Retinal pigment epithelial cell (primary cell): ENCODE results near the gene LRIG1.

Experiments
- DNase-seq: peaks from one replicate; pipeline ENCODE4 v3.0.0-alpha.2; 2010; ENCODE audit warnings: low read depth
- H3K4me3 ChIP-seq: 2 replicates; pipeline ENCODE4 v1.5.1; 2011; ENCODE audit warnings: mild to moderate bottlenecking, low read length, control low read depth, moderate library complexity
- TF ChIP-seq, protein P1 (sequence below): conservative IDR thresholded peaks from 2 replicates; pipeline ENCODE4 v1.5.1; 2011; ENCODE audit warnings: low read depth, low read length, control low read depth, inconsistent platforms

Gene LRIG1

DNA sequence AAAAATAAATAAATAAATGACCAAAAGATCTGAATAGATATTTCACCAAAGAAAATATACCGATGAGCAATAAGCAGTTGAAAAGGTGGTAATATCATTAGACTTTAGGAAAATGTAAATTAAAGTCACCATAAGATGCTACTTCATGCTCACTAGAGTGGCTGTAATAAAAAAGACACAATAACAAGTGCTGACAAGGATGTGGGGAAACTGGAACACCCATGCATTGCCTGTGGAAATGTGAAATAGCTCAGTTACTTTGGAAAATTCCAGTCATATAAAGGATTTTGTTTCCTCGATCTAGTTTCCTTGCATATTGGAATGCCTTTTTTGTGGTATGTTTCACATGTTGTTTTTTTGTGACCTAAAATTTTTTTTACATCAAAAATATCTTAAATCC is 36.0 kb upstream of the LRIG1 start:
- H3K4me3 ChIP-seq, result no peak overlapping the region
- TF ChIP-seq, protein P1, sequence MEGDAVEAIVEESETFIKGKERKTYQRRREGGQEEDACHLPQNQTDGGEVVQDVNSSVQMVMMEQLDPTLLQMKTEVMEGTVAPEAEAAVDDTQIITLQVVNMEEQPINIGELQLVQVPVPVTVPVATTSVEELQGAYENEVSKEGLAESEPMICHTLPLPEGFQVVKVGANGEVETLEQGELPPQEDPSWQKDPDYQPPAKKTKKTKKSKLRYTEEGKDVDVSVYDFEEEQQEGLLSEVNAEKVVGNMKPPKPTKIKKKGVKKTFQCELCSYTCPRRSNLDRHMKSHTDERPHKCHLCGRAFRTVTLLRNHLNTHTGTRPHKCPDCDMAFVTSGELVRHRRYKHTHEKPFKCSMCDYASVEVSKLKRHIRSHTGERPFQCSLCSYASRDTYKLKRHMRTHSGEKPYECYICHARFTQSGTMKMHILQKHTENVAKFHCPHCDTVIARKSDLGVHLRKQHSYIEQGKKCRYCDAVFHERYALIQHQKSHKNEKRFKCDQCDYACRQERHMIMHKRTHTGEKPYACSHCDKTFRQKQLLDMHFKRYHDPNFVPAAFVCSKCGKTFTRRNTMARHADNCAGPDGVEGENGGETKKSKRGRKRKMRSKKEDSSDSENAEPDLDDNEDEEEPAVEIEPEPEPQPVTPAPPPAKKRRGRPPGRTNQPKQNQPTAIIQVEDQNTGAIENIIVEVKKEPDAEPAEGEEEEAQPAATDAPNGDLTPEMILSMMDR, result no peak
- DNase-seq, result no peak

DNA sequence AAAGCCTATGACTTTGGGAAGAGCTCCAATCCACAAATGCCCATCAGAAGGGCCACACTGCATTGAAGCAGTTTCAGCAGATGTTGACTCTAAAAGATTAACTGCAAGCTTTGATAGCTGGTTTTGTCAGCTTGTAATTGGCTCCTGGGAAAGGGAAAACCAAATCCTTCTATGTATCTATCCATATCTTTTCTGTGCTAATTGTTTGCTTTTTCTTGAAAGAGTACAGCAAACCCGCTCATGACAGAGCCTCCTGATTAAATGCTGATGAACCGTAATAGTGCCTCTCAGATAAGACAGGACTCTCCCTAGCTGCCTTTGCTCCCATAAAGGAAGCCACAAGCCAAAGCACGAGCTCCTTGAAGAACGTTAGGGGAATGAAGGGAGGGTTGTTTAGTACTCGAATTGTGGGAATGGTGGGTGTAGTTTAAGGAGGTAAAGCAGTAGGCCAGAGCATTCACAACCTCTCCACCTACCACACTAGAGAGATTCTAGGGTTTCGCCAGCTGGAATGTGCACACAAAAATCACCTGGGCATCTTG is 33.6 kb upstream of the LRIG1 start:
- DNase-seq, result no peak
- TF ChIP-seq, protein P1, result no peak

GRCh38 chr3:66532613-66533012 is 31.8 kb upstream of the LRIG1 start:
- H3K4me3 ChIP-seq, result no peak overlapping the region
- TF ChIP-seq, protein P1, result no peak
- DNase-seq, result no peak

More for the DNA sequence above, 33.6 kb upstream of the LRIG1 start:
- H3K4me3 ChIP-seq, result no peak overlapping the region

GRCh38 chr3:66532160-66532587 is 31.4 kb upstream of the LRIG1 start:
- TF ChIP-seq, protein P1, result no peak

DNA sequence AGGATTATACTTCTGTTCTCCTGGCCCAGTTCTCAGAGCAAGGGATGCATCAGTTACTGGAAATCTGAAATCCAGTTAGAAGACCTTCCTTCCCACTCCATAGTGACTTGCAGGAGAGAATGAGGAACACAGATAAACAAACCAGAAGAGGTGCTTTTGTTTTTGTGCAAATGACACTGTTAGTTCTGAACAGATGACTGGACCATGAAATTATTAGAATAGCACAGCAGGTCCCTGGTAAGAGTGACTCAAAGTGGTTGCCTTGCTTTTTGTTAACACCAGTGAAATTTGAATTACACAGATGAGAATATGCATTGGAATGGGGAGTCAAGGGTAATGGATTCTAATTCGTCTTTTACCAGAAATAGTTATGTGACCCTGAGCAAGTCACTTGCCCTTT is 30.4 kb upstream of the LRIG1 start:
- TF ChIP-seq, protein P1, result no peak
- DNase-seq, result no peak

More at GRCh38 chr3:66532160-66532587, 31.4 kb upstream of the LRIG1 start:
- DNase-seq, result no peak
- no peak overlapping the region for H3K4me3 ChIP-seq

DNA sequence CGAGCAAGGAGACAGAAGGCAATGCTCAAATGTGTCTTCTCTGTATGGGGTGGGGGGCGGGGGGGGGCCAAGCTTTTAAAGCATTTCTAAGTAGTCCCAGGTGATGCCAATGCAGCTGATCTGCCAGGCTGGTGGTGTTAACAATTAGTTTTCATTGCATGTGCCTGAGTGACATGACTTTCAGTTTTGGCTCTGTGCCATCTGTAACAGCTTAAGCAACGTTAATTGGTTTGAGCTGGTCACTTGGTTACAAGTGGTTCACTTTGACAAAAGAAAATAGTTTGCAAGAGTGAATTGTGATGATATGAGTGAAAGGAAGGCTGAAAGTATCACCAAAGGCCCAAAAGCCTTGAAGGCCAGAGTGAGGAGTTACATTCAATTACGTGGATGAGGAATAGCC is 26.4 kb upstream of the LRIG1 start:
- no peak overlapping the region for H3K4me3 ChIP-seq
- TF ChIP-seq, protein P1, result no peak
- peak; percentile 63 for DNase-seq

More for the DNA sequence above, 30.4 kb upstream of the LRIG1 start:
- H3K4me3 ChIP-seq, result no peak overlapping the region

GRCh38 chr3:66525771-66526170 is 24.9 kb upstream of the LRIG1 start:
- TF ChIP-seq, protein P1, result no peak

More at GRCh38 chr3:66525771-66526170, 24.9 kb upstream of the LRIG1 start:
- no peak overlapping the region for H3K4me3 ChIP-seq
- DNase-seq, result no peak
